Epithelial cell of proximal tubule (primary cell): ENCODE results near the gene TMEM163. TPM values are rescaled to one million over a fixed set of nuclear protein-coding genes. Genes with fewer than 3 reads are reported as not detected.

Experiments used
- DNase-seq: peaks from one replicate; pipeline ENCODE4 v3.0.0-alpha.2; 2011; ENCODE audit warnings: low read depth
- H3K4me3 ChIP-seq: 2 replicates; pipeline ENCODE4 v1.5.1; 2011; ENCODE audit warnings: low read depth, mild to moderate bottlenecking, low read length
- total RNA-seq: library from RNA; depleted of rRNA; stranded (reverse); fragments of >200 nt; gene quantifications from 2 replicates; pipeline ENCODE4 v1.2.3, GENCODE V29; 2015
- TF ChIP-seq, protein P1 (sequence below): conservative IDR thresholded peaks from 2 replicates; pipeline ENCODE4 v1.5.1; 2012; ENCODE audit warnings: low read depth, mild to moderate bottlenecking, low read length

Gene TMEM163
- total RNA-seq, 1 donor from 2014 or later, result 0.40 TPM

DNA sequence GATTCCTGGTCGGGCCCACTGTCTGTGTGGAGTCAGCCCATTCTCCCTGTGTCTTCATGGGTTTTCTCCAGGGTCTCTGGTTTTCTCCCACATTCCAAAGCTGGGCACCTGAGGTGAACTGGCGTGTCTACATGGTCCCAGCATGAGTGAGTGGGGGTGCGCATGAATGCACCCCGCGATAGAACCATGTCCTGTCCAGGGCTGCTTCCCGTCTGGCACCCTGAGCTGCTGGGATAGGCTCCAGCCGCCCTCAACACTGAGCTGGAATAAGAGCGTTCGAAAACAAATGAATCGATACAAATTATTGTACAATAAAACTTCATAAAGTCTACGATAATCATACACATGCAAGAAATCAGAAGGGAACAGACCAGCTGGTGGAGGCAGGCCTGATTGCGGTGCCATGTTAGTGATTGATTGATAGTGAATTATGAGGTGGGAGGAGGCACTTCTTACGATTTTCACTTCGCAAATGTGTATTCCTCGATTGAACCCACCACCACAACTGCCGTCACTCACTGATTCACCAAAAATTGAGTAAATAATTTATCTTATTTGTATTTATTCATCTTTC, 278.4 kb downstream of the TMEM163 start:
- no peak overlapping the region for H3K4me3 ChIP-seq
- TF ChIP-seq, protein P1, sequence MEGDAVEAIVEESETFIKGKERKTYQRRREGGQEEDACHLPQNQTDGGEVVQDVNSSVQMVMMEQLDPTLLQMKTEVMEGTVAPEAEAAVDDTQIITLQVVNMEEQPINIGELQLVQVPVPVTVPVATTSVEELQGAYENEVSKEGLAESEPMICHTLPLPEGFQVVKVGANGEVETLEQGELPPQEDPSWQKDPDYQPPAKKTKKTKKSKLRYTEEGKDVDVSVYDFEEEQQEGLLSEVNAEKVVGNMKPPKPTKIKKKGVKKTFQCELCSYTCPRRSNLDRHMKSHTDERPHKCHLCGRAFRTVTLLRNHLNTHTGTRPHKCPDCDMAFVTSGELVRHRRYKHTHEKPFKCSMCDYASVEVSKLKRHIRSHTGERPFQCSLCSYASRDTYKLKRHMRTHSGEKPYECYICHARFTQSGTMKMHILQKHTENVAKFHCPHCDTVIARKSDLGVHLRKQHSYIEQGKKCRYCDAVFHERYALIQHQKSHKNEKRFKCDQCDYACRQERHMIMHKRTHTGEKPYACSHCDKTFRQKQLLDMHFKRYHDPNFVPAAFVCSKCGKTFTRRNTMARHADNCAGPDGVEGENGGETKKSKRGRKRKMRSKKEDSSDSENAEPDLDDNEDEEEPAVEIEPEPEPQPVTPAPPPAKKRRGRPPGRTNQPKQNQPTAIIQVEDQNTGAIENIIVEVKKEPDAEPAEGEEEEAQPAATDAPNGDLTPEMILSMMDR, result no peak
- DNase-seq, result no peak

- H3K4me3 ChIP-seq, result no peak overlapping the region
- TF ChIP-seq, protein P1, result no peak
- DNase-seq, result no peak
These were observed 280.4 kb downstream of the TMEM163 start for GRCh38 chr2:134438371-134438770.

DNA sequence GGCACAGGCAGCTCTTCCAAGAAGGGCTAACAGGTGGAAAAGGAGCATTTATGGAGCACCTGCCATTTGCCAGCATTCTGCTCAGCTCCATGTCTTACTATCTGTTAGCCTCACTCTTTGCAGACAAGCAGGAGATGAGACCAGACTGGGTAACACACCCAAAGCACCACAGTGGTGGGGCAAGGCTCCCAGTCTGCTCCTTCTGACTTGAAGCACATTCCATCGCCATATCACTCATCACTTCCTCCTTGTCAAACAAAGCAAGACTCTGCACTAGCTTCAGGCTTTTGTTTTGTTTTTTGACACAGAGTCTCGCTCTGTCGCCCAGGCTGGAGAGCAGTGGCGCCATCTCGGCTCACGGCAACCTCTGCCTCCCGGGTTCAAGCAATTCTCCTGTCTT, 282.1 kb downstream of the TMEM163 start:
- no peak for DNase-seq
- TF ChIP-seq, protein P1, result no peak
- no peak overlapping the region for H3K4me3 ChIP-seq

- TF ChIP-seq, protein P1, result no peak
- H3K4me3 ChIP-seq, result no peak overlapping the region
- DNase-seq, result no peak
These were observed 282.9 kb downstream of the TMEM163 start for GRCh38 chr2:134435936-134436335.

DNA sequence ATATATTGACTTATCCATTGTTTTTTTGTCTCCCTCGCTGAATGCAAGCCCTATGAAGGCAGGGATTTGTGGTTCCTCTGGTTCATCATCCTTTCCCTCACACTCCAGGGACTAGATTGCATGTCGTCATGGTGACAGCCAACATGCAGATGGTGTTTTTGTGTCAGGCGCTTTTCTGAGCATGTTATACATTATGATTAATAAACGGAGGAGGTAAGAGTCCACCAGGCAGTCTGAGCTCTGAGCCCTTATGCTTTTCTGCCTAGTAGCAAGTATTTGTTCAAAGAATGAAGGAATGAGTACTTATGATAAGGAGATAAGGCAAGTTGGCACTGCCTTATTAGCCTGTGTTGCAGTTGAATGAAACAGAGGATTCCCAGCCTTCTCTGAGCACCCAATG, 283.3 kb downstream of the TMEM163 start:
- no peak overlapping the region for H3K4me3 ChIP-seq
- no peak for DNase-seq
- TF ChIP-seq, protein P1, result no peak

GRCh38 chr2:134433979-134434378, 284.8 kb downstream of the TMEM163 start:
- DNase-seq, result no peak
- TF ChIP-seq, protein P1, result no peak
- no peak overlapping the region for H3K4me3 ChIP-seq

DNA sequence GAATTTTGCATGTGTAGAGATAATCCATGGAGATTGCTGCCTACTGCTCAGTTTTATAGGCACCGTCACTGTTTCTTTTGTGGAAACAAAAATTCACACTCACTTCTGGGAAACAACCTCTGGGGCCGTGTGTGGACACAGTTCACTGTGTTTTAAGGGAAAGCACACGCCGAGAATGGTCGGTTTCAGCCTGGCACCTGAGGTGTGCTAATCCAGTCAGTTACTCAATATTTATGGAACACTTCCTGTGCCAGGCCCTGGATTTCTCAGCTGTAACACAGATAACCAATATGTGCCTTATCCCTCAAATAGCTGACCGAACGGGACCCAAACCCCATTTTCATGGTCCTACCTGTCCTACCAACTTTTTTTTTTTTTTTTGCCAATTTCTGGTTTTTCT, 285.3 kb downstream of the TMEM163 start:
- H3K4me3 ChIP-seq, result no peak overlapping the region
- DNase-seq, result peak; percentile 40
- TF ChIP-seq, protein P1, result no peak
